Panc1 (cell line): ENCODE results near the gene GRK3. TPM values are rescaled to one million over a fixed set of nuclear protein-coding genes. Genes with fewer than 3 reads are reported as not detected.

Source experiments
- ATAC-seq: fragments of 200-7000 bp; cut with Tn5 transposase; 2 replicates; pipeline ENCODE4 v1.9.1; 2020; ENCODE audit warnings: mild to moderate bottlenecking, moderate library complexity
- BruUV-seq: library from RNA; stranded (reverse); fragments of 400-500 nt; replicated peaks from 2 replicates; lab custom pipeline; 2021; lab: Mats Ljungman, UMichigan
- CTCF ChIA-PET: fragments of 300-600 bp; sonication (Branson Sonifier 250); formaldehyde crosslinking; loops from one replicate; lab custom pipeline; 2022; ENCODE audit warnings: antibody characterized with exemption; lab: Charles Lee
- POLR2A ChIA-PET: fragments of 300-600 bp; sonication (Branson Sonifier 250); formaldehyde crosslinking; loops from one replicate; lab custom pipeline; 2022; ENCODE audit warnings: antibody characterized with exemption; lab: Charles Lee
- DNase-seq: peaks from one replicate; pipeline ENCODE4 v3.0.0-alpha.2; 2010; ENCODE audit warnings: low read depth, low spot score
- H3K27ac ChIP-seq: 2 replicates; pipeline ENCODE4 v1.5.1; 2011; ENCODE audit warnings: mild to moderate bottlenecking, low read length, inconsistent platforms
- H3K27me3 ChIP-seq: fragments of 200-500 bp; sonication (Bioruptor generic); 2 replicates; pipeline ENCODE4 v1.6.0; 2014; ENCODE audit warnings: low read length, inconsistent platforms; ENCODE audit not compliant: control insufficient read depth, insufficient read depth
- H3K36me3 ChIP-seq: fragments of 200-500 bp; sonication (Bioruptor generic); 2 replicates; pipeline ENCODE4 v1.5.1; 2014; ENCODE audit warnings: inconsistent platforms, mild to moderate bottlenecking, low read length, moderate library complexity; ENCODE audit not compliant: control insufficient read depth, insufficient read depth
- H3K4me1 ChIP-seq: 2 replicates; pipeline ENCODE4 v1.5.1; 2011; ENCODE audit warnings: inconsistent platforms, mild to moderate bottlenecking, low read length, moderate library complexity; ENCODE audit not compliant: control insufficient read depth, insufficient read depth
- H3K4me3 ChIP-seq, 2 experiments: 2 replicates each; pipeline ENCODE4 v1.5.1; 2011 to 2012; ENCODE audit warnings: low read depth in 2 of 2, low read length in 2 of 2, mild to moderate bottlenecking in 2 of 2, inconsistent platforms in 1 of 2, moderate library complexity in 1 of 2
- H3K9me3 ChIP-seq: fragments of 200-500 bp; sonication (Bioruptor generic); 2 replicates; pipeline ENCODE4 v1.5.1; 2014; ENCODE audit warnings: low read depth, mild to moderate bottlenecking, inconsistent platforms, low read length, moderate library complexity; ENCODE audit not compliant: control insufficient read depth, insufficient read depth
- POLR2AphosphoS5 ChIP-seq: IDR thresholded peaks from 2 replicates; pipeline ENCODE4 v1.6.1; 2012; ENCODE audit warnings: mild to moderate bottlenecking, low read depth, low read length, moderate library complexity
- SIN3A ChIP-seq: IDR thresholded peaks from 2 replicates; pipeline ENCODE4 v1.6.1; 2012; ENCODE audit warnings: low read depth, mild to moderate bottlenecking, low read length, moderate library complexity, borderline replicate concordance; ENCODE audit not compliant: insufficient read depth
- TCF7L2 ChIP-seq: IDR thresholded peaks from 2 replicates; pipeline ENCODE4 v1.6.1; 2011; ENCODE audit warnings: mild to moderate bottlenecking, low read depth, low read length, inconsistent platforms
- in situ Hi-C: cut with HindIII; loops from 2 replicates; pipeline ENCODE4 v1.10.0; 2016; ENCODE audit warnings: low sequenced_read_pairs, low pct_unique_long_range_greater_than_20kb
- intact Hi-C: fragments of 100-400 bp; cut with micrococcal nuclease; formaldehyde crosslinking; loops from one replicate; pipeline ENCODE4 v1.10.0; 2022; ENCODE audit not compliant: unreplicated experiment
- total RNA-seq: library from RNA; stranded (reverse); gene quantifications from one replicate; pipeline ENCODE4 v1.2.1, GENCODE V29; 2021; ENCODE audit not compliant: unreplicated experiment
- TF ChIP-seq, protein P1 (sequence below), 2 experiments: IDR thresholded peaks; 2 replicates each; pipeline ENCODE4 v1.6.1; 2011 to 2012; ENCODE audit warnings: low read depth in 2 of 2, control low read depth in 1 of 2, low read length in 1 of 2, mild to moderate bottlenecking in 1 of 2, moderate library complexity in 1 of 2; ENCODE audit not compliant: insufficient read depth in 1 of 2
- TF ChIP-seq, protein P2 (sequence below): fragments of 450-650 bp; IDR thresholded peaks from 2 replicates; pipeline ENCODE4 v1.5.1; 2017; ENCODE audit warnings: mild to moderate bottlenecking

The GRK3 gene
- total RNA-seq, 1 experiment from 2014 or later = 12.0 TPM

GRCh38 chr22:25636323-25636722 is 71.8 kb downstream of the GRK3 start:
- H3K9me3 ChIP-seq = peaks cover 11% of the 10 kb centered on the region; the same call in 1 of the 2 replicates
- no peaks in the 10 kb centered on the region for H3K36me3 ChIP-seq
- intact Hi-C loops (no loop called here), in situ Hi-C loops (no loop called here)
- DNase-seq = no peak
- BruUV-seq = no TSS peak
- no peaks in the 10 kb centered on the region for H3K27me3 ChIP-seq
- H3K4me1 ChIP-seq = no peaks in the 10 kb centered on the region
- no peak for TF ChIP-seq POLR2AphosphoS5
- TF ChIP-seq SIN3A = no peak
- TF ChIP-seq TCF7L2 = no peak
- TF ChIP-seq, protein P1, sequence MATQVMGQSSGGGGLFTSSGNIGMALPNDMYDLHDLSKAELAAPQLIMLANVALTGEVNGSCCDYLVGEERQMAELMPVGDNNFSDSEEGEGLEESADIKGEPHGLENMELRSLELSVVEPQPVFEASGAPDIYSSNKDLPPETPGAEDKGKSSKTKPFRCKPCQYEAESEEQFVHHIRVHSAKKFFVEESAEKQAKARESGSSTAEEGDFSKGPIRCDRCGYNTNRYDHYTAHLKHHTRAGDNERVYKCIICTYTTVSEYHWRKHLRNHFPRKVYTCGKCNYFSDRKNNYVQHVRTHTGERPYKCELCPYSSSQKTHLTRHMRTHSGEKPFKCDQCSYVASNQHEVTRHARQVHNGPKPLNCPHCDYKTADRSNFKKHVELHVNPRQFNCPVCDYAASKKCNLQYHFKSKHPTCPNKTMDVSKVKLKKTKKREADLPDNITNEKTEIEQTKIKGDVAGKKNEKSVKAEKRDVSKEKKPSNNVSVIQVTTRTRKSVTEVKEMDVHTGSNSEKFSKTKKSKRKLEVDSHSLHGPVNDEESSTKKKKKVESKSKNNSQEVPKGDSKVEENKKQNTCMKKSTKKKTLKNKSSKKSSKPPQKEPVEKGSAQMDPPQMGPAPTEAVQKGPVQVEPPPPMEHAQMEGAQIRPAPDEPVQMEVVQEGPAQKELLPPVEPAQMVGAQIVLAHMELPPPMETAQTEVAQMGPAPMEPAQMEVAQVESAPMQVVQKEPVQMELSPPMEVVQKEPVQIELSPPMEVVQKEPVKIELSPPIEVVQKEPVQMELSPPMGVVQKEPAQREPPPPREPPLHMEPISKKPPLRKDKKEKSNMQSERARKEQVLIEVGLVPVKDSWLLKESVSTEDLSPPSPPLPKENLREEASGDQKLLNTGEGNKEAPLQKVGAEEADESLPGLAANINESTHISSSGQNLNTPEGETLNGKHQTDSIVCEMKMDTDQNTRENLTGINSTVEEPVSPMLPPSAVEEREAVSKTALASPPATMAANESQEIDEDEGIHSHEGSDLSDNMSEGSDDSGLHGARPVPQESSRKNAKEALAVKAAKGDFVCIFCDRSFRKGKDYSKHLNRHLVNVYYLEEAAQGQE (IDR thresholded peaks at IDR 0.05; ENCODE audit: insufficient read depth in 1 of 2, low read depth in 2 of 2, low read length in 1 of 2) = no peak
- TF ChIP-seq, protein P2, sequence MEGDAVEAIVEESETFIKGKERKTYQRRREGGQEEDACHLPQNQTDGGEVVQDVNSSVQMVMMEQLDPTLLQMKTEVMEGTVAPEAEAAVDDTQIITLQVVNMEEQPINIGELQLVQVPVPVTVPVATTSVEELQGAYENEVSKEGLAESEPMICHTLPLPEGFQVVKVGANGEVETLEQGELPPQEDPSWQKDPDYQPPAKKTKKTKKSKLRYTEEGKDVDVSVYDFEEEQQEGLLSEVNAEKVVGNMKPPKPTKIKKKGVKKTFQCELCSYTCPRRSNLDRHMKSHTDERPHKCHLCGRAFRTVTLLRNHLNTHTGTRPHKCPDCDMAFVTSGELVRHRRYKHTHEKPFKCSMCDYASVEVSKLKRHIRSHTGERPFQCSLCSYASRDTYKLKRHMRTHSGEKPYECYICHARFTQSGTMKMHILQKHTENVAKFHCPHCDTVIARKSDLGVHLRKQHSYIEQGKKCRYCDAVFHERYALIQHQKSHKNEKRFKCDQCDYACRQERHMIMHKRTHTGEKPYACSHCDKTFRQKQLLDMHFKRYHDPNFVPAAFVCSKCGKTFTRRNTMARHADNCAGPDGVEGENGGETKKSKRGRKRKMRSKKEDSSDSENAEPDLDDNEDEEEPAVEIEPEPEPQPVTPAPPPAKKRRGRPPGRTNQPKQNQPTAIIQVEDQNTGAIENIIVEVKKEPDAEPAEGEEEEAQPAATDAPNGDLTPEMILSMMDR = no peak
- no peak for ATAC-seq
- ChIA-PET POLR2A (no interaction called here), CTCF (no interaction called here)
- H3K27ac ChIP-seq = no peak overlapping the region
- no peak overlapping the region for H3K4me3 ChIP-seq

- ATAC-seq = no peak
- Histone ChIP-seq H3K4me3 (no peak overlapping the region), H3K27ac (no peak overlapping the region), H3K4me1 (no peaks in the 10 kb centered on the region), H3K36me3 (no peaks in the 10 kb centered on the region), H3K9me3 (peaks cover 11% of the 10 kb centered on the region; the same call in 1 of the 2 replicates), H3K27me3 (no peaks in the 10 kb centered on the region)
- TF ChIP-seq TCF7L2 (no peak), SIN3A (no peak), POLR2AphosphoS5 (no peak)
- TF ChIP-seq, protein P1 (IDR thresholded peaks at IDR 0.05; ENCODE audit: insufficient read depth in 1 of 2, low read depth in 2 of 2, low read length in 1 of 2) = no peak
- TF ChIP-seq, protein P2 = no peak
- BruUV-seq = no TSS peak
- intact Hi-C loops = no loop called here
- in situ Hi-C loops = no loop called here
- ChIA-PET CTCF (no interaction called here), POLR2A (no interaction called here)
- no peak for DNase-seq
Observed at GRCh38 chr22:25637032-25637431, 72.6 kb downstream of the GRK3 start.
